ENCODE measurements around the gene EFCC1.

Gene EFCC1

GRCh38 chr3:129054605-129055104, 53.6 kb downstream of the EFCC1 start:
- H3K27me3 ChIP-seq (replicated peaks; ENCODE audit: control insufficient read depth, insufficient read depth, low read length), result no peaks in the 10 kb centered on the region
- no peak for DNase-seq (ENCODE audit: extremely low read depth, insufficient read length)
- H3K36me3 ChIP-seq (ENCODE audit: control insufficient read depth, insufficient read depth, low read length), result no peaks in the 10 kb centered on the region
- no peak overlapping the region for H3K4me3 ChIP-seq (replicated peaks; ENCODE audit: low read depth, low read length)
- TF ChIP-seq, protein P1, sequence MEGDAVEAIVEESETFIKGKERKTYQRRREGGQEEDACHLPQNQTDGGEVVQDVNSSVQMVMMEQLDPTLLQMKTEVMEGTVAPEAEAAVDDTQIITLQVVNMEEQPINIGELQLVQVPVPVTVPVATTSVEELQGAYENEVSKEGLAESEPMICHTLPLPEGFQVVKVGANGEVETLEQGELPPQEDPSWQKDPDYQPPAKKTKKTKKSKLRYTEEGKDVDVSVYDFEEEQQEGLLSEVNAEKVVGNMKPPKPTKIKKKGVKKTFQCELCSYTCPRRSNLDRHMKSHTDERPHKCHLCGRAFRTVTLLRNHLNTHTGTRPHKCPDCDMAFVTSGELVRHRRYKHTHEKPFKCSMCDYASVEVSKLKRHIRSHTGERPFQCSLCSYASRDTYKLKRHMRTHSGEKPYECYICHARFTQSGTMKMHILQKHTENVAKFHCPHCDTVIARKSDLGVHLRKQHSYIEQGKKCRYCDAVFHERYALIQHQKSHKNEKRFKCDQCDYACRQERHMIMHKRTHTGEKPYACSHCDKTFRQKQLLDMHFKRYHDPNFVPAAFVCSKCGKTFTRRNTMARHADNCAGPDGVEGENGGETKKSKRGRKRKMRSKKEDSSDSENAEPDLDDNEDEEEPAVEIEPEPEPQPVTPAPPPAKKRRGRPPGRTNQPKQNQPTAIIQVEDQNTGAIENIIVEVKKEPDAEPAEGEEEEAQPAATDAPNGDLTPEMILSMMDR (IDR thresholded peaks at IDR 0.05; ENCODE audit: insufficient read depth, low read length, poor library complexity, severe bottlenecking), result no peak

DNA sequence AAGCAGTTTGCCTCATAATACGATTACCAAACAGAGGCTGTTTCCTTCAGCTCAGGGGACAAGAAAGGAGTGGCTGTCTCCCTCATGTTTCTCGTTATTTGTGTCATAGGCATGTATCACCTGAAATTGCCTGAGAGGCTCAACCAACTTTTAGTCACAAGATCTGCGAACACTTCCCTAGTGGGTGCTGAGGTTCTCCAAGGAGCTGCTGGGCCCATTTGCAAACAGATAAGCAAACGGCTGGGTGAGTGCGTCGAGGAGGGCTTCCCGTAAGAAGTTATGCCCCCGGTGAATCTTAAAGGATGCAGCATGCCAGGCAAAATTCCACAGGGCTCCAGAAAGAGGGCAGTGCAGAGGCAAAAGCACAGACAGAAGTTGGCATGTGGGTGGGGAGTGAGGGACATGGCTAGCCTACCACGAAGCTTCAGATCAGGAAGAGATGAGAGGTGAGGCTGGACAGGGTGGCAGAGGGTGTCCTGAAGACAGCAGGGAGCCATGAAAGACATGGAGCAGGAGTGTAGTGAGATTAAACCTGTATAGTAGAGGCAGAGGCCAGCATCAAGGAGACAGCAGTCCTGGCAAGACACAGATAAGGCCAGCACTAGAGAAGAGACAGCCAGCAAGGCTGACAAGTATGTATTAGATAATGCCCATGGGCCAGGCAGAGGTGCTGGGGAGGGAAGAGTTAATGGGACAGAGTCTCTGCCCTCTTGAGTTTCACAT, 55.5 kb downstream of the EFCC1 start:
- no peak for DNase-seq (ENCODE audit: extremely low read depth, insufficient read length)
- TF ChIP-seq, protein P1 (IDR thresholded peaks at IDR 0.05; ENCODE audit: insufficient read depth, low read length, poor library complexity, severe bottlenecking), result no peak
- no peaks in the 10 kb centered on the region for H3K36me3 ChIP-seq (ENCODE audit: control insufficient read depth, insufficient read depth, low read length)
- H3K4me3 ChIP-seq (replicated peaks; ENCODE audit: low read depth, low read length), result no peak overlapping the region
- H3K27me3 ChIP-seq (replicated peaks; ENCODE audit: control insufficient read depth, insufficient read depth, low read length), result 0 out of 2 replicates have a peak, but pooled peaks cover 1% of the 10 kb centered on the region

DNA sequence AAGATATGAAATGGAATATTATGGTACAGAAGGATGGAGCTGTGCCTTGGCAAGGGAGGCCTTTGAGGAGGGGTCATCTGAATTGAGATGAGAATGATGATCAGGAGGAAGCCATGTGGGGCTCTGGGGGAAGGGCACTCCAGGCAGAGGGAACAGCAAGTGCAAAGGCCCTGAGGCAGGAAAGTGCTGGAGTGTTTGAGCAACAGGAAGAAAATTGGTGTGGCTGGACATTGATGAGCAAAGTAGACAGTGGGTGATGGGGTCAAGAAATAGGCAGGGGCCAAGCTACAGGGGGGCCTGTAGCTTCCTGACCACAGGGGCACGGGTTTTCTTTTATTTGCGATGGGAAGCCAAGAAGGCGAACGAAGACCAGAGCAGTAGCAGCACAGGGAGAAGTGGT, 56.1 kb downstream of the EFCC1 start:
- no peak for DNase-seq (ENCODE audit: extremely low read depth, insufficient read length)
- no peak overlapping the region for H3K4me3 ChIP-seq (replicated peaks; ENCODE audit: low read depth, low read length)
- H3K27me3 ChIP-seq (replicated peaks; ENCODE audit: control insufficient read depth, insufficient read depth, low read length), result 0 out of 2 replicates have a peak, but pooled peaks cover 1% of the 10 kb centered on the region
- TF ChIP-seq, protein P1 (IDR thresholded peaks at IDR 0.05; ENCODE audit: insufficient read depth, low read length, poor library complexity, severe bottlenecking), result no peak
- H3K36me3 ChIP-seq (ENCODE audit: control insufficient read depth, insufficient read depth, low read length), result no peaks in the 10 kb centered on the region

GRCh38 chr3:129058441-129059200, 57.5 kb downstream of the EFCC1 start:
- 0 out of 2 replicates have a peak, but pooled peaks cover 1% of the 10 kb centered on the region for H3K27me3 ChIP-seq (replicated peaks; ENCODE audit: control insufficient read depth, insufficient read depth, low read length)
- H3K36me3 ChIP-seq (ENCODE audit: control insufficient read depth, insufficient read depth, low read length), result no peaks in the 10 kb centered on the region
- DNase-seq (ENCODE audit: extremely low read depth, insufficient read length), result no peak
- no peak overlapping the region for H3K4me3 ChIP-seq (replicated peaks; ENCODE audit: low read depth, low read length)
- TF ChIP-seq, protein P1 (IDR thresholded peaks at IDR 0.05; ENCODE audit: insufficient read depth, low read length, poor library complexity, severe bottlenecking), result peak; percentile 7

- no peak overlapping the region for H3K4me3 ChIP-seq (replicated peaks; ENCODE audit: low read depth, low read length)
- TF ChIP-seq, protein P1 (IDR thresholded peaks at IDR 0.05; ENCODE audit: insufficient read depth, low read length, poor library complexity, severe bottlenecking), result no peak
- 0 out of 2 replicates have a peak, but pooled peaks cover 1% of the 10 kb centered on the region for H3K27me3 ChIP-seq (replicated peaks; ENCODE audit: control insufficient read depth, insufficient read depth, low read length)
- DNase-seq (ENCODE audit: extremely low read depth, insufficient read length), result no peak
- no peaks in the 10 kb centered on the region for H3K36me3 ChIP-seq (ENCODE audit: control insufficient read depth, insufficient read depth, low read length)
These were observed 58.3 kb downstream of the EFCC1 start for GRCh38 chr3:129059311-129059958.

Measured in GM06990 (cell line).